T-cell (primary cell): ENCODE data around the gene CDC42BPG. TPM values are rescaled to one million over a fixed set of nuclear protein-coding genes. Genes with fewer than 3 reads are reported as not detected.
A peak's percentile ranks its signal among the peaks of the same experiment; 100 is the strongest.

Source experiments
- ATAC-seq, 4 experiments: fragments of 200-7000 bp in 3 of 4; fragments of 150-1000 bp in 1 of 4; cut with Tn5 transposase; replicated peaks in 1 of 4; 1 replicate in 3 of 4; 2 replicates in 1 of 4; pipeline ENCODE4 v1.10.0; 2021; ENCODE audit warnings: moderate library complexity in 3 of 4, mild to moderate bottlenecking in 2 of 4, moderate number of reproducible peaks in 1 of 4
- CTCF ChIA-PET, 2 donors: fragments of 300-600 bp; sonication (Branson Sonifier 250); formaldehyde crosslinking; loops; one replicate each; lab custom pipeline; 2022; ENCODE audit warnings: antibody characterized with exemption in 2 of 2; lab: Charles Lee
- POLR2A ChIA-PET, 2 donors: fragments of 300-600 bp; sonication (Branson Sonifier 250); formaldehyde crosslinking; loops; one replicate each; lab custom pipeline; 2022; ENCODE audit warnings: antibody characterized with exemption in 2 of 2; lab: Charles Lee
- DNase-seq, 35 experiments: peaks; one replicate each; pipeline versions ENCODE4 v3.0.0 to v3.0.0-alpha.2; 2013 to 2023
- H3K27ac ChIP-seq: one replicate; pipeline ENCODE4 v1.5.1; 2013; ENCODE audit warnings: low read length
- H3K27me3 ChIP-seq, 2 experiments: replicated peaks in 1 of 2; 1 replicate in 1 of 2; 2 replicates in 1 of 2; pipeline versions ENCODE4 v1.6.1 to v1.7.0; 2013; ENCODE audit warnings: low read length in 1 of 2, mixed read lengths in 1 of 2; ENCODE audit not compliant: control insufficient read depth in 2 of 2, insufficient read depth in 2 of 2; ENCODE audit errors: extremely low read depth in 1 of 2
- H3K36me3 ChIP-seq, 2 donors: 1 replicate in 1 of 2; 2 replicates in 1 of 2; pipeline versions ENCODE4 v1.6.1 to v1.7.0; 2013; ENCODE audit warnings: low read length in 1 of 2; ENCODE audit not compliant: control insufficient read depth in 2 of 2, insufficient read depth in 1 of 2; ENCODE audit errors: extremely low read depth in 1 of 2
- H3K4me1 ChIP-seq, 2 experiments: 1 replicate in 1 of 2; 2 replicates in 1 of 2; pipeline versions ENCODE4 v1.6.1 to v1.7.0; 2013; ENCODE audit warnings: low read length in 2 of 2, mixed read lengths in 1 of 2; ENCODE audit not compliant: insufficient read depth in 2 of 2, control insufficient read depth in 1 of 2; ENCODE audit errors: extremely low read depth in 1 of 2
- H3K4me3 ChIP-seq, 2 donors: 1 replicate in 1 of 2; 2 replicates in 1 of 2; pipeline versions ENCODE4 v1.5.1 to v1.7.0; 2013; ENCODE audit warnings: mild to moderate bottlenecking in 2 of 2, low read length in 1 of 2, moderate library complexity in 1 of 2; ENCODE audit not compliant: control insufficient read depth in 1 of 2; ENCODE audit errors: extremely low read depth in 1 of 2
- H3K9me3 ChIP-seq: 2 replicates; pipeline ENCODE4 v1.7.0; 2013
- H3K27ac Mint-ChIP-seq, 2 donors: one replicate each; pipeline ENCODE4 v1.8.0; 2020 to 2021; ENCODE audit warnings: mild to moderate bottlenecking in 2 of 2, mixed read lengths in 2 of 2
- H3K27me3 Mint-ChIP-seq, 2 donors: one replicate each; pipeline ENCODE4 v1.8.0; 2021 to 2022; ENCODE audit warnings: mixed read lengths in 2 of 2
- H3K36me3 Mint-ChIP-seq: one replicate; pipeline ENCODE4 v1.8.0; 2021; ENCODE audit warnings: mixed read lengths
- H3K4me1 Mint-ChIP-seq, 3 donors: one replicate each; pipeline ENCODE4 v1.8.0; 2020 to 2022; ENCODE audit warnings: mixed read lengths in 3 of 3, mild to moderate bottlenecking in 1 of 3
- H3K4me3 Mint-ChIP-seq, 3 donors: one replicate each; pipeline ENCODE4 v1.8.0; 2020 to 2022; ENCODE audit warnings: mild to moderate bottlenecking in 3 of 3, mixed read lengths in 3 of 3, moderate library complexity in 3 of 3
- H3K9me3 Mint-ChIP-seq, 3 donors: one replicate each; pipeline ENCODE4 v1.8.0; 2020 to 2022; ENCODE audit warnings: mixed read lengths in 3 of 3
- WGBS: methylation state at CpG from one replicate; pipeline ENCODE4 v1.1.5; 2013; ENCODE audit warnings: missing lambda C conversion rate; ENCODE audit not compliant: insufficient coverage; 5-methylcytosine and 5-hydroxymethylcytosine counted together
- total RNA-seq, 35 experiments: library from RNA in 6 of 35; stranded (reverse) in 6 of 35; fragments of 120-200 nt in 1 of 35; gene quantifications; one replicate each; pipeline versions ENCODE4 v1.2.1 to v1.2.4 and lab custom pipeline; 2013 to 2026

The CDC42BPG gene
- total RNA-seq, 5 donors from 2014 or later (not counting 1 experiment from before 2014, with no cell fraction given): 7.4 to 10.5 (median 9.1) TPM

DNA sequence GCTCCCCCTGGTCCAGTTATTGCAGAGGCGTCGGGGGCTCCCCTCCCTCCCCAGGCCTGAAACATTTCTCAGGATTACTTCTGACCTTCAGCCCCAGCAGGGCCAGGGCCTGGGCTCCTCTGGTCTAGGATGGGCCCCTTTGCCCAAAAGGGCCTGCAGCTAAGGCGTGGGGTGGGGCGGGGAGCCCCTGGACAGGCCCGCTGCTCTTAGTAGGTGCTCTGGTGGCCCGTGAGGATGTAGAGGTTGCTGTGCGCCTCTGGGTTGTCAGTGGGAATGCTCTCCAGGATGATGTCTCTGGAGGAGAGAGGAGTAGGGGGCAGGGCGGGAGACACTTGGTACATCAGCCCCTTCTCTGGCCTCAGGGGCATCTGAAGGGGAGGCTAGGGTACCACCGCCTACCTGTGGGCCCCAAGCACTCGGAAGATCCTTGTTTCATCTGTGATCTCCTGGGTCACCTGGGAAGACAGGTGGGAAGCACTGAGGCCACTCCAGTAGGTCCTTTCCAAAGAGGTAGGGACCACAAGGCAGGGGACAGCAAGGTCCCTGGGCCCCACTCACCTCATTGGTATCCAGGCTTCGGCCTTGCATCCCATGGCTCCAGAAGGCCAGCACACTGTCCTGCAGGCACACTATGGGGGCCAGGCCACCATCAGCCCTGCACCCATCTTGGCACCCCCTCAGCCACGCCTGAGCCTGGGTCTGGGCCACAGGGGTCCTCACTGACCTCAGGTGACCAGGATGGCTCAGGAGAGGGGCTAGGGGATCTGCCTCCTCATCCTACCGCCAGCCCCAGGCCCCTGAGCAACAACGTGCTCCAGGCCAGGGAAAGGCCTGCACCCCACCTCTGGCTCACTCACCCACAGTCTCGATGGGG is 54.9 kb downstream of the CDC42BPG start:
- no peak overlapping the region for H3K4me3 Mint-ChIP-seq
- H3K36me3 Mint-ChIP-seq: peaks cover 12% of the 10 kb centered on the region
- Histone ChIP-seq H3K36me3 (peaks cover 29 to 42% of the 10 kb centered on the region in 2 donors), H3K27me3 (no peaks in the 10 kb centered on the region), H3K9me3 (no peaks in the 10 kb centered on the region), H3K4me3 (no peak overlapping the region), H3K4me1 (peaks cover 4 to 21% of the 10 kb centered on the region in 2 experiments), H3K27ac (no peak overlapping the region)
- no peaks in the 10 kb centered on the region for H3K9me3 Mint-ChIP-seq
- ATAC-seq (no peak), DNase-seq (no peak)
- H3K27me3 Mint-ChIP-seq: no peaks in the 10 kb centered on the region
- peaks cover 18 to 19% (median 18%) of the 10 kb centered on the region in 3 donors for H3K4me1 Mint-ChIP-seq
- ChIA-PET POLR2A (no interaction called here), CTCF (no interaction called here)
- 94% methylated on average over 12 of the region's 15 CpGs for WGBS
- peak overlapping the region in 1 of 2 donors; percentile 48 for H3K27ac Mint-ChIP-seq

- peaks cover 29 to 37% of the 10 kb centered on the region in 2 donors for H3K36me3 ChIP-seq
- no peaks in the 10 kb centered on the region for H3K27me3 ChIP-seq
- no peak for DNase-seq
- Mint-ChIP-seq H3K4me1 (peaks cover 9% of the 10 kb centered on the region in 3 donors), H3K36me3 (peaks cover 10% of the 10 kb centered on the region), H3K27ac (no peak overlapping the region), H3K4me3 (no peak overlapping the region), H3K27me3 (no peaks in the 10 kb centered on the region), H3K9me3 (no peaks in the 10 kb centered on the region)
- H3K4me1 ChIP-seq: peaks cover 4 to 14% of the 10 kb centered on the region in 2 experiments
- peak in 1 of 4 experiments; percentile 5 for ATAC-seq
- no peaks in the 10 kb centered on the region for H3K9me3 ChIP-seq
- WGBS: 96% methylated on average over 4 of the region's 9 CpGs
- no peak overlapping the region for H3K27ac ChIP-seq
- ChIA-PET POLR2A (no interaction called here), CTCF (interaction anchor here in 1 of 2 donors (0.6 to 1.0 kb wide), 2 partner anchors 12 to 90 kb away, joined by 3 to 5 read pairs; partner anchors contain the start of gene EHD1)
- no peak overlapping the region for H3K4me3 ChIP-seq
Measured at GRCh38 chr11:64788321-64789215, 55.9 kb downstream of the CDC42BPG start.

DNA sequence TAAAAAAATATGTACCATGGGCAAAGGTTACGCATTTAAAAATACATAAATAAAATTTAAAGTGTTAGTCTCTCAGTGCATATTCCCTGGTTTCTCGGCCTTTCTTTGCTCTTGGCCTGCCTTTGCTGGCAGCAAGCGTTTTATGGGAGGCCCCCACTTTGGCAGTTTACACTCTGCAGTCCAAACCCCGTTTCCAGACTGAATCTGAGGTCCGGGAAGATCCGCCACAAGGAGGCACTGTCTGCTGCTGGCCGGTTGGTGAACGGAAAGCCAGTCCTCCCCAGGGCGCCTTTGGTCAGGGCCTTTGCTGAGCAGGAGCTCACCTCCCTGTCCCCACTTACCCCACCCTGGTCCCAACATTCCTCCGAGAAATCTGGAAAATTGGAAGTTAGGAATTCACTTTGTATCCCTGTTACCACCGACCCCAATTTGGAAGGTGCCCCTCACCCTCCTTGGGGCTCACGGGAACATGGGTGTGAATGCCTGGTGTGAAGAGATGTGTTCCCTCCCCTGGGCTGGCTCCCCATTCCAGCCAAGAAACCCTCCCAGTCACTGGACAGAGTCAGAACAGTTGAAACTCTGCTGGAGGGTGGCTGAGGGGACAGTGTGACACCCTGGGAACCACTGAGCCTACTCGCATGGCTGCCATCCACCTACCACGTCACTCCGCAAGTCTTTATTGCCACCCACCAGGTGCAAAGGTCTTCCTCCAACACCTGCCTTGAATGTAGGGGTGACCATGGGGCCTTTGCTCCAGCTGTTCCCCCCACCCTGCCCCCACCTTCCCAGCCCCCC is 56.7 kb downstream of the CDC42BPG start:
- Mint-ChIP-seq H3K27ac (peak overlapping the region; percentile 55 to 81), H3K36me3 (peaks cover 10% of the 10 kb centered on the region), H3K27me3 (no peaks in the 10 kb centered on the region), H3K4me1 (peaks cover under 1 to 7% (median 7%) of the 10 kb centered on the region in 3 donors), H3K9me3 (no peaks in the 10 kb centered on the region), H3K4me3 (no peak overlapping the region)
- DNase-seq (peak in 25 of 35 experiments; percentile 35 to 73 (median 54)), ATAC-seq (peak; percentile 56 to 80 (median 66))
- POLR2A ChIA-PET: no interaction called here
- 54% methylated on average over 4 of the region's 15 CpGs for WGBS
- H3K4me1 ChIP-seq: peaks cover 0 to 7% of the 10 kb centered on the region in 2 experiments
- H3K9me3 ChIP-seq: no peaks in the 10 kb centered on the region
- CTCF ChIA-PET: interaction anchor here in 1 of 2 donors (0.6 to 1.0 kb wide), 2 partner anchors 13 to 91 kb away, joined by 3 to 5 read pairs; partner anchors contain the start of gene EHD1
- H3K27ac ChIP-seq: peak overlapping the region; percentile 15
- H3K4me3 ChIP-seq: no peak overlapping the region
- H3K36me3 ChIP-seq: peaks cover 29 to 36% of the 10 kb centered on the region in 2 donors
- H3K27me3 ChIP-seq: no peaks in the 10 kb centered on the region

DNA sequence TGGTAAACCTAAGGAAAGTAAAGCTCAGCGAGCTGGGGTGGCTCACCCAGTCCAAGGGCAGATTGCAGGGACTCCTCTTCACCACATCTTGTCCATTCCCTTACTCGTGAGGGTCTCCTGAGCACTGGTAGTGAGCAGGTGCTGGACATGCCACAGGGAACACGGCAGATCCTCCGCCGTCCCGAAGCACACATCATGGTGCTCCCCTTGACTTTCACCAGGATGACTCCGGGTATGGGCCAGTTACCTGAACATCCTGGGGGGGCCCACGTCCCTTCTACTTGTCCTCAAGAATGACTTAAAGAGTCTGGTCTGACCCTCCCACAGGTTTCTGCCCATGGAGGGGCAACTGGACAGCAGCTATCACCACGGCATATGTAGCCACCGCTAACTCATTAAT is 58.1 kb downstream of the CDC42BPG start:
- no peaks in the 10 kb centered on the region for H3K9me3 Mint-ChIP-seq
- H3K27ac Mint-ChIP-seq: no peak overlapping the region
- ChIA-PET CTCF (no interaction called here), POLR2A (no interaction called here)
- Histone ChIP-seq H3K4me3 (no peak overlapping the region), H3K4me1 (peaks cover 0 to 7% of the 10 kb centered on the region in 2 experiments), H3K27ac (no peak overlapping the region), H3K36me3 (peaks cover 22 to 32% of the 10 kb centered on the region in 2 donors), H3K9me3 (no peaks in the 10 kb centered on the region), H3K27me3 (no peaks in the 10 kb centered on the region)
- peaks cover 10% of the 10 kb centered on the region for H3K36me3 Mint-ChIP-seq
- 97% methylated on average over 6 of the region's 10 CpGs for WGBS
- no peaks in the 10 kb centered on the region for H3K27me3 Mint-ChIP-seq
- ATAC-seq (no peak), DNase-seq (no peak)
- no peak overlapping the region for H3K4me3 Mint-ChIP-seq
- H3K4me1 Mint-ChIP-seq: peaks cover 0 to 11% (median 10%) of the 10 kb centered on the region in 3 donors

- Mint-ChIP-seq H3K4me1 (peaks cover 12 to 23% (median 21%) of the 10 kb centered on the region in 3 donors), H3K4me3 (no peak overlapping the region), H3K27ac (peak overlapping the region in 1 of 2 donors; percentile 22), H3K9me3 (no peaks in the 10 kb centered on the region), H3K36me3 (peaks cover 4% of the 10 kb centered on the region), H3K27me3 (no peaks in the 10 kb centered on the region)
- POLR2A ChIA-PET: no interaction called here
- Histone ChIP-seq H3K4me3 (no peak overlapping the region), H3K36me3 (peaks cover 12 to 21% of the 10 kb centered on the region in 2 donors), H3K4me1 (peaks cover 7 to 12% of the 10 kb centered on the region in 2 experiments), H3K9me3 (no peaks in the 10 kb centered on the region), H3K27me3 (no peaks in the 10 kb centered on the region), H3K27ac (no peak overlapping the region)
- no CpG with 5 or more reads among the region's 12 CpGs for WGBS
- CTCF ChIA-PET: interaction anchor here in 1 of 2 donors (0.7 kb wide), 1 partner anchor 25 kb away, joined by 3 read pairs; no protein-coding TSS in a partner anchor
- ATAC-seq (no peak), DNase-seq (no peak)
Measured at GRCh38 chr11:64784813-64785581, 59.5 kb downstream of the CDC42BPG start.
